Measurements from ENCODE around the gene GAPVD1. TPM values are rescaled to one million over a fixed set of nuclear protein-coding genes. Genes with fewer than 3 reads are reported as not detected.

Gene GAPVD1
- total and polyA plus RNA-seq, 8 donors, result 6.2 to 23.3 (median 16.0) TPM

GRCh38 chr9:125409217-125409636, 147.6 kb downstream of the GAPVD1 start:
- H3K9me3 ChIP-seq, result no peaks in the 10 kb centered on the region
- no peak overlapping the region for H3K27ac ChIP-seq
- DNase-seq, result peak in 1 of 6 donors; percentile 67
- 73 to 74% methylated on average over 20 of the region's 20 CpGs for WGBS, 2 donors
- H3K4me3 ChIP-seq, result no peak overlapping the region
- ATAC-seq, result peak in 1 of 4 donors; percentile 4
- FAIRE-seq, result no peak
- no peaks in the 10 kb centered on the region for H3K36me3 ChIP-seq
- no peak for TF ChIP-seq CTCF (IDR thresholded peaks at IDR 0.05)
- peaks cover 0 to 3% (median 0%) of the 10 kb centered on the region in 3 donors for H3K4me1 ChIP-seq
- H3K27me3 ChIP-seq, result no peaks in the 10 kb centered on the region
- intact Hi-C loops (cut with DNase I), result loop anchor here in 1 of 3 donors (5.0 to 10.0 kb wide), 2 partner anchors 988 to 1076 kb away; no protein-coding TSS in a partner anchor

- Histone ChIP-seq H3K36me3 (no peaks in the 10 kb centered on the region), H3K9me3 (no peaks in the 10 kb centered on the region), H3K4me1 (peaks cover 0 to 3% (median 0%) of the 10 kb centered on the region in 3 donors), H3K27ac (no peak overlapping the region), H3K27me3 (no peaks in the 10 kb centered on the region), H3K4me3 (peak overlapping the region in 1 of 4 donors; percentile 11)
- no peak for FAIRE-seq
- TF ChIP-seq CTCF (IDR thresholded peaks at IDR 0.05), result no peak
- peak in 2 of 6 donors; percentile 9 to 49 for DNase-seq
- ATAC-seq, result peak in 2 of 4 donors; percentile 33 to 60
- WGBS, 2 donors, result 79 to 87% methylated on average over 13 of the region's 13 CpGs
- intact Hi-C loops (cut with DNase I), result loop anchor here in 2 of 3 donors (5.0 to 10.0 kb wide), 3 partner anchors 817 to 1075 kb away; no protein-coding TSS in a partner anchor
Measured at GRCh38 chr9:125409637-125410521, 148.3 kb downstream of the GAPVD1 start.

- DNase-seq, result peak in 1 of 6 donors; percentile 71
- WGBS, 2 donors, result 81 to 86% methylated on average over 23 to 24 of the region's 24 CpGs
- peaks cover 0 to 3% (median 0%) of the 10 kb centered on the region in 3 donors for H3K4me1 ChIP-seq
- no peak overlapping the region for H3K27ac ChIP-seq
- no peak for TF ChIP-seq CTCF (IDR thresholded peaks at IDR 0.05)
- ATAC-seq, result no peak
- H3K9me3 ChIP-seq, result no peaks in the 10 kb centered on the region
- FAIRE-seq, result no peak
- peak overlapping the region in 1 of 4 donors; percentile 11 for H3K4me3 ChIP-seq
- intact Hi-C loops (cut with DNase I), result loop anchor here in 2 of 3 donors (5.0 kb wide), 1 partner anchor 817 kb away; no protein-coding TSS in a partner anchor
- H3K36me3 ChIP-seq, result no peaks in the 10 kb centered on the region
- H3K27me3 ChIP-seq, result no peaks in the 10 kb centered on the region
Measured at GRCh38 chr9:125410522-125410894, 148.9 kb downstream of the GAPVD1 start.

- H3K27me3 ChIP-seq, result no peaks in the 10 kb centered on the region
- DNase-seq, result peak in 1 of 6 donors; percentile 62
- TF ChIP-seq CTCF (IDR thresholded peaks at IDR 0.05), result no peak
- H3K4me1 ChIP-seq, result peaks cover 0 to 3% (median 0%) of the 10 kb centered on the region in 3 donors
- H3K4me3 ChIP-seq, result no peak overlapping the region
- FAIRE-seq, result no peak
- H3K9me3 ChIP-seq, result no peaks in the 10 kb centered on the region
- 67 to 74% methylated on average over 13 to 14 of the region's 14 CpGs for WGBS, 2 donors
- ATAC-seq, result no peak
- intact Hi-C loops (cut with DNase I), result loop anchor here in 2 of 3 donors (5.0 kb wide), 1 partner anchor 816 kb away; no protein-coding TSS in a partner anchor
- no peaks in the 10 kb centered on the region for H3K36me3 ChIP-seq
- no peak overlapping the region for H3K27ac ChIP-seq
Measured at GRCh38 chr9:125411171-125411756, 149.6 kb downstream of the GAPVD1 start.
